ENCODE data around the gene CTNND2.

The CTNND2 gene

GRCh38 chr5:11269515-11269914 lies 634.7 kb downstream of the CTNND2 start:
- Histone ChIP-seq H3K4me2 (ENCODE audit: low read length) (no peak overlapping the region), H3K79me2 (ENCODE audit: control insufficient read depth, low read length) (no peaks in the 10 kb centered on the region), H3K9me3 (ENCODE audit: control insufficient read depth, insufficient read depth, low read length) (no peaks in the 10 kb centered on the region), H3K36me3 (ENCODE audit: control insufficient read depth, low read length) (no peaks in the 10 kb centered on the region), H3F3A (ENCODE audit: control insufficient read depth, insufficient read depth) (no peaks in the 10 kb centered on the region), H3K9me2 (replicated peaks; ENCODE audit: control insufficient read depth, low read length) (no peaks in the 10 kb centered on the region), H4K20me1 (ENCODE audit: control insufficient read depth, insufficient read depth, low read depth, low read length) (no peaks in the 10 kb centered on the region), H3K27ac (ENCODE audit: low read depth, low read length) (no peak overlapping the region), H3K4me3 (ENCODE audit: low read length) (no peak overlapping the region), H3K27me3 (ENCODE audit: control insufficient read depth, low read length) (no peaks in the 10 kb centered on the region), H3K4me1 (ENCODE audit: control insufficient read depth, low read length) (no peaks in the 10 kb centered on the region)
- TF ChIP-seq CTCF (IDR thresholded peaks at IDR 0.05; ENCODE audit: low read depth, low read length, poor library complexity, severe bottlenecking) (no peak), EZH2phosphoT487 (IDR thresholded peaks at IDR 0.05; ENCODE audit: borderline replicate concordance, low read length) (no peak)

- Histone ChIP-seq H3K27ac (ENCODE audit: low read depth, low read length) (no peak overlapping the region), H4K20me1 (ENCODE audit: control insufficient read depth, insufficient read depth, low read depth, low read length) (no peaks in the 10 kb centered on the region), H3K36me3 (ENCODE audit: control insufficient read depth, low read length) (no peaks in the 10 kb centered on the region), H3K79me2 (ENCODE audit: control insufficient read depth, low read length) (no peaks in the 10 kb centered on the region), H3K4me3 (ENCODE audit: low read length) (no peak overlapping the region), H3K27me3 (ENCODE audit: control insufficient read depth, low read length) (no peaks in the 10 kb centered on the region), H3F3A (ENCODE audit: control insufficient read depth, insufficient read depth) (no peaks in the 10 kb centered on the region), H3K4me2 (ENCODE audit: low read length) (no peak overlapping the region), H3K4me1 (ENCODE audit: control insufficient read depth, low read length) (no peaks in the 10 kb centered on the region), H3K9me2 (replicated peaks; ENCODE audit: control insufficient read depth, low read length) (no peaks in the 10 kb centered on the region), H3K9me3 (ENCODE audit: control insufficient read depth, insufficient read depth, low read length) (no peaks in the 10 kb centered on the region)
- TF ChIP-seq EZH2phosphoT487 (IDR thresholded peaks at IDR 0.05; ENCODE audit: borderline replicate concordance, low read length) (no peak), CTCF (IDR thresholded peaks at IDR 0.05; ENCODE audit: low read depth, low read length, poor library complexity, severe bottlenecking) (no peak)
Measured at GRCh38 chr5:11268891-11269290, 635.4 kb downstream of the CTNND2 start.

GRCh38 chr5:11266331-11266730 lies 637.9 kb downstream of the CTNND2 start:
- no peak for TF ChIP-seq EZH2phosphoT487 (IDR thresholded peaks at IDR 0.05; ENCODE audit: borderline replicate concordance, low read length)
- no peak for TF ChIP-seq CTCF (IDR thresholded peaks at IDR 0.05; ENCODE audit: low read depth, low read length, poor library complexity, severe bottlenecking)
- H3K4me2 ChIP-seq (ENCODE audit: low read length) = no peak overlapping the region
- H3K9me2 ChIP-seq (replicated peaks; ENCODE audit: control insufficient read depth, low read length) = no peaks in the 10 kb centered on the region
- no peak overlapping the region for H3K4me3 ChIP-seq (ENCODE audit: low read length)
- no peaks in the 10 kb centered on the region for H3K9me3 ChIP-seq (ENCODE audit: control insufficient read depth, insufficient read depth, low read length)
- no peak overlapping the region for H3K27ac ChIP-seq (ENCODE audit: low read depth, low read length)
- H3F3A ChIP-seq (ENCODE audit: control insufficient read depth, insufficient read depth) = no peaks in the 10 kb centered on the region
- H4K20me1 ChIP-seq (ENCODE audit: control insufficient read depth, insufficient read depth, low read depth, low read length) = no peaks in the 10 kb centered on the region
- no peaks in the 10 kb centered on the region for H3K79me2 ChIP-seq (ENCODE audit: control insufficient read depth, low read length)
- H3K36me3 ChIP-seq (ENCODE audit: control insufficient read depth, low read length) = no peaks in the 10 kb centered on the region
- H3K4me1 ChIP-seq (ENCODE audit: control insufficient read depth, low read length) = no peaks in the 10 kb centered on the region
- no peaks in the 10 kb centered on the region for H3K27me3 ChIP-seq (ENCODE audit: control insufficient read depth, low read length)

- Histone ChIP-seq H3K4me2 (ENCODE audit: low read length) (no peak overlapping the region), H3K9me2 (replicated peaks; ENCODE audit: control insufficient read depth, low read length) (no peaks in the 10 kb centered on the region), H3K4me3 (ENCODE audit: low read length) (no peak overlapping the region), H3F3A (ENCODE audit: control insufficient read depth, insufficient read depth) (no peaks in the 10 kb centered on the region), H3K36me3 (ENCODE audit: control insufficient read depth, low read length) (no peaks in the 10 kb centered on the region), H4K20me1 (ENCODE audit: control insufficient read depth, insufficient read depth, low read depth, low read length) (no peaks in the 10 kb centered on the region), H3K4me1 (ENCODE audit: control insufficient read depth, low read length) (no peaks in the 10 kb centered on the region), H3K79me2 (ENCODE audit: control insufficient read depth, low read length) (no peaks in the 10 kb centered on the region), H3K27me3 (ENCODE audit: control insufficient read depth, low read length) (no peaks in the 10 kb centered on the region), H3K9me3 (ENCODE audit: control insufficient read depth, insufficient read depth, low read length) (no peaks in the 10 kb centered on the region), H3K27ac (ENCODE audit: low read depth, low read length) (no peak overlapping the region)
- TF ChIP-seq EZH2phosphoT487 (IDR thresholded peaks at IDR 0.05; ENCODE audit: borderline replicate concordance, low read length) = no peak
- TF ChIP-seq CTCF (IDR thresholded peaks at IDR 0.05; ENCODE audit: low read depth, low read length, poor library complexity, severe bottlenecking) = no peak
Measured at GRCh38 chr5:11261241-11261640, 643.0 kb downstream of the CTNND2 start.

Data from DOHH2 (cell line).